OCI-LY7 (cell line): ENCODE results near the gene EWSR1.

Experiments
- EZH2phosphoT487 ChIP-seq: fragments of 200-600 bp; sonication (generic); IDR thresholded peaks from 2 replicates; pipeline ENCODE4 v1.6.1; 2018; ENCODE audit warnings: low read depth, borderline replicate concordance, mild to moderate bottlenecking, mixed run types, antibody characterized with exemption, low read length, moderate library complexity, mixed read lengths
- TF ChIP-seq, protein P1 (sequence below): fragments of 200-600 bp; sonication (generic); conservative IDR thresholded peaks from 2 replicates; pipeline ENCODE4 v1.5.1; 2014; ENCODE audit warnings: mild to moderate bottlenecking, antibody characterized with exemption, low read length, moderate library complexity, mixed read lengths

DNA sequence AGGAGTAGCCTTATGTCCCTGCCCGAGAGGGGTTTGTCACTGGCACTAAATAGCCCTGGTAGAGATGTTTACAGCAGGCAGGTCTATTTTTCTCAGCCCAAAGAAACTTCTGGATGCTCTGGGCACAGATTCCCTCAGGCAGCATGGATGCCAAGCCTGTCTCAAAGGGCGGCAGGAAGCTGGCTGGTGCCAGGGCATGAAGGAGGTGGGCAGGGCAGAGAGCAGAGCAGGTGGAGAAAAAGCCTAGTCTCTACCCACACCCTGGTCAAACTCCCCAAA lies 34.3 kb downstream of the EWSR1 start:
- TF ChIP-seq, protein P1, sequence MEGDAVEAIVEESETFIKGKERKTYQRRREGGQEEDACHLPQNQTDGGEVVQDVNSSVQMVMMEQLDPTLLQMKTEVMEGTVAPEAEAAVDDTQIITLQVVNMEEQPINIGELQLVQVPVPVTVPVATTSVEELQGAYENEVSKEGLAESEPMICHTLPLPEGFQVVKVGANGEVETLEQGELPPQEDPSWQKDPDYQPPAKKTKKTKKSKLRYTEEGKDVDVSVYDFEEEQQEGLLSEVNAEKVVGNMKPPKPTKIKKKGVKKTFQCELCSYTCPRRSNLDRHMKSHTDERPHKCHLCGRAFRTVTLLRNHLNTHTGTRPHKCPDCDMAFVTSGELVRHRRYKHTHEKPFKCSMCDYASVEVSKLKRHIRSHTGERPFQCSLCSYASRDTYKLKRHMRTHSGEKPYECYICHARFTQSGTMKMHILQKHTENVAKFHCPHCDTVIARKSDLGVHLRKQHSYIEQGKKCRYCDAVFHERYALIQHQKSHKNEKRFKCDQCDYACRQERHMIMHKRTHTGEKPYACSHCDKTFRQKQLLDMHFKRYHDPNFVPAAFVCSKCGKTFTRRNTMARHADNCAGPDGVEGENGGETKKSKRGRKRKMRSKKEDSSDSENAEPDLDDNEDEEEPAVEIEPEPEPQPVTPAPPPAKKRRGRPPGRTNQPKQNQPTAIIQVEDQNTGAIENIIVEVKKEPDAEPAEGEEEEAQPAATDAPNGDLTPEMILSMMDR, result no peak
- no peak for TF ChIP-seq EZH2phosphoT487
